Measurements from ENCODE around the gene MYL9.

MYL9 gene

GRCh38 chr20:36526521-36527011, 14.8 kb upstream of the MYL9 start:
- DNase-seq, result no peak

- no peak for DNase-seq
Measured at GRCh38 chr20:36527331-36528125, 13.8 kb upstream of the MYL9 start.

DNA sequence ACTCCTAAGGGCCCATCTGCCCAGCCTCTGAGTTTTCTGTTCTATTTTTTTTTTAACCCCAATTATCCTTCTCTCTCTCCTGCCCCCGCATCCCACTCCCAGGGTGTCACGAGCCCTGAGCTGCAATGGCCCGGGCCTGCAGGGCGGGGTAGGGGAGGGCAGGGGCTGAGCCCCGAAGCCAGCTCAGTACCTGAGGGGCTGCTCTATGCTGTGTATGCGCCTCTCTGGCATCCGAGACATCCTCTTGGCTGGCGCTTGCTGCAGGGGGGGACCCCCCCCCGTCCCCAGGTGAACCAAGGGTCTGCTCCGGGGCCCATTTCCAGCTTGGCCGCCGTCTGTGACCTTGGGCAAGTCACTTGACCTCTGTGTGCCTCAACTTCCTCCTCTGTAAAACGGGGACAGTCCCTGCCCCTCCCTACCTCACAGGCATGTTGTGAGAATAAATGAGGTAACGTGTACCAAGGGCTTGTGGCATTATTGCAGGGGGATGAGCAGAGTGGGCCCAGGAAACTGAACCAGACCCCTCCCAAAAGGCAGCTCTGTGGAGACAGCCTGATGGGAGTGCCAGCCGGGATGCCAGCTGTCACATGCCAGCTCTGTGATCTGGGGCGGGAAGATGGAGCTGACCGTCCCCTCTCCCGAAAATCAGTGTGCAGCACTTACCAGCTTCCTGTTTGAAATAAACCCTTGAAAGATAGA, 13.0 kb upstream of the MYL9 start:
- DNase-seq, result no peak

- DNase-seq, result no peak
Measured at GRCh38 chr20:36528875-36529417, 12.4 kb upstream of the MYL9 start.

DNA sequence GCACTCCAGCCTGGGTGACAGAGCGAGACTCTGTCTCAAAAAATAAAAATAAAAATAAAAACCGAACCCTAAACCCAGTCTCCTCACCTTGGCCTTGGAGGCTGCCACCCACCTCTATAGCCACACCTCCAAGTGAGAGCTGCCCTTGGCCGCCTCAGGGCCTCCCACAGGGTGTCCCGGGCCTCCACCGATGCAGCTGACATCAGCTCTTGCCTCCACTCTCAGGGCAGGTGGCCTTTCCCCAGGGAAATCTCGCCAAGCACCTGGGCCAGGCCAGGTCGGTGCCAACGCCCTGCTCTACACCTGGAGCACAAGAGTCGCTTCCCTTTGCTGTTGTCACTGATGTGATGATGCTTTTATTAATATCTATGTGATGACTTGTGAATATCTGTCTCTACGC, 8.9 kb upstream of the MYL9 start:
- no peak for DNase-seq

GRCh38 chr20:36532822-36533221, 8.5 kb upstream of the MYL9 start:
- no peak for DNase-seq

DNA sequence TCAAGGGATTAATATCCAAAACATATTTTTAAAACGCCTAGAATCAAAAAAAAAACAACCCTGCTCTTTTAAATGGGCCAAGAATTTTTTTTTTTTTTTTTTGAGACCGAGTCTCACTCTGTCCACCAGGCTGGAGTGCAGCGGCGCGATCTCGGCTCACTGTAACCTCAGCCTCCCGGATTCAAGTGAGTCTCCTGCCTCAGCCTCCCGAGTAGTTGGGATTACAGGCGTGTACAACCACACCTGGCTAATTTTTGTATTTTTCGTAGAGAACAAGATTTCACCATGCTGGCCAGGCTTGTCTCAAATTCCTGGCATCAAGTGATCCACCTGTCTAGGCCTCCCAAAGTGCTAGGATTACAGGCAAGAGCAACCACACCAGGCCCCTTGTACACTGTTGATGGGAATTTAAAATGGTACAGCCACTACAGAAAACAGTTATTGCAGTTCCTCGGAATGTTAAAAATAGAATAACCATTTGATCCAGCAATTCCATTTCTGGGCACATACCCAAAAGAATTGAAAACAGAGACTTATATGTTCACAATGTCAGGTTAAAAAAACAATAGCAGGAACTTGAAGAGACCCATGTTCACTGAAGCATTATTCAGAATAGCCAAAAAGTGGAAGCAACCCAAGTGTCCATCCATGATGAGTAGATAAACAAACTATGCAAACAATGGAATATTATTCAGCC, 3.1 kb upstream of the MYL9 start:
- no peak for DNase-seq

- no peak for DNase-seq
Measured at GRCh38 chr20:36540551-36541211, 638 bp upstream of the MYL9 start.

DNA sequence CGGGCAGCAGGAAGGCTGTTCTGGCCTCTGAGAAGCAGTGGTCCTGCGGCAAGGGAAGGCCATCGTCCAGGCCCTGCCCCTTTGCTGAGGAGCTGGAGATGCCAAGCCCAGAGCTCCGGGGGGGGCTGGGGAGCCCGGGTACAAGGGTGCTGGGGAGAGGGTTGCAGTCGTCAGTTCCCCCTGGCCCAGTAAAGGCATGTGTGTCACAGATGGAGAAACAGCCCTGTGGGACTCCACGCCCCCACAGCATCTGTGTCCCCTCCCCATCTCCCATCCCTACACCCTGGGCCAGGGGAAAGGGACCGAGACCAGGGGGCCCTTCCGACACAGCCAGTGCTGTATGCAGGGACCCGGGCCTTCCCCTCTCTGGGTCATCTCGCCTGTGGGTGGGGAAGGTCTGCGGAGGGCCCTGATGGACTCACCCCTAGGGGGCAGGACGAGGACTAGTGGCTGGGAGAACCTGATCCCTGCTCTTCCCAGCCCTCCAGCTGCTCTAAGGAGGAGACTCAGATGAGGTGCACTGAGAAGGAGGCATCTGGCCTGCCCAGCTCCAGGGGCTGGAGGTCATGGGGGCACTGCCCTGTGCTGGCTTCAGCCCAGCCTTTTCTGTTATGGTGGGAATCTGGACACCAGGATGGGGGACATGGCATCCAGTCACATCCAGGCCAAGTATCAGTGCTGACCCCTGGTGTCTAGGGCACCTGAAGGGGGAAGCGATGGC, 609 bp downstream of the MYL9 start:
- no peak for DNase-seq

DNA sequence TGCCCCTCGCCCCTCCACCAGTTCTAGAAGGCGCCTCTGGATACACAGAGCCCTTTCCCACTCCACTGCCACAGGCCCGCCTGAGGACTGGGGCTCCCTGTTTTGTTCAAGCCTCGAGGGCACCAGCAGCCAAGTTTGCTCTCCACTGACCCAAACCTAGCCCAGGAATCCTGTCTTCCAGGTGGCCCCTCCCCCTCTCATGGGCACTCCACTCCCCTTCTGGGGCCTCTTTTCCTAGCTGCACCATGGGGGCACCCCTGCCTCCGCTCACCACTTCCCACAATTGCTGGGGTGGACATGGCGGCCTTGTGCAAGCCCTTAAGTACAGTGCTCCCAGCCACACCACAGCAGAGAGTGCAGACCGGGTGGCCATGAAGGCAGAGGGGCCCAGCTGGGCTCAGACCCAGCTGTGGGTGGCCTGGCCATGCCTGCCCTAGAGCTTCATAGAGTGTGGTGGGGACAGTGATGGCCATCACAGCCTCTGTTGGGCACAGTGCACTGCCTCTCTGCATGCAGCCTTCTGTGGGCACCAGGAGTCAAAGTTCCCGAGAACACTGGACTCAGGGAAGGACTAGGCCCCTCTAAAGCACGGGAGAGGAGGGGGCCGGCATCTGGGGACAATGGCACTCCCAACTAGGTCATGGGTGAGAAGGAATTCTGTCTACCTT, 1.3 kb downstream of the MYL9 start:
- no peak for DNase-seq

DNA sequence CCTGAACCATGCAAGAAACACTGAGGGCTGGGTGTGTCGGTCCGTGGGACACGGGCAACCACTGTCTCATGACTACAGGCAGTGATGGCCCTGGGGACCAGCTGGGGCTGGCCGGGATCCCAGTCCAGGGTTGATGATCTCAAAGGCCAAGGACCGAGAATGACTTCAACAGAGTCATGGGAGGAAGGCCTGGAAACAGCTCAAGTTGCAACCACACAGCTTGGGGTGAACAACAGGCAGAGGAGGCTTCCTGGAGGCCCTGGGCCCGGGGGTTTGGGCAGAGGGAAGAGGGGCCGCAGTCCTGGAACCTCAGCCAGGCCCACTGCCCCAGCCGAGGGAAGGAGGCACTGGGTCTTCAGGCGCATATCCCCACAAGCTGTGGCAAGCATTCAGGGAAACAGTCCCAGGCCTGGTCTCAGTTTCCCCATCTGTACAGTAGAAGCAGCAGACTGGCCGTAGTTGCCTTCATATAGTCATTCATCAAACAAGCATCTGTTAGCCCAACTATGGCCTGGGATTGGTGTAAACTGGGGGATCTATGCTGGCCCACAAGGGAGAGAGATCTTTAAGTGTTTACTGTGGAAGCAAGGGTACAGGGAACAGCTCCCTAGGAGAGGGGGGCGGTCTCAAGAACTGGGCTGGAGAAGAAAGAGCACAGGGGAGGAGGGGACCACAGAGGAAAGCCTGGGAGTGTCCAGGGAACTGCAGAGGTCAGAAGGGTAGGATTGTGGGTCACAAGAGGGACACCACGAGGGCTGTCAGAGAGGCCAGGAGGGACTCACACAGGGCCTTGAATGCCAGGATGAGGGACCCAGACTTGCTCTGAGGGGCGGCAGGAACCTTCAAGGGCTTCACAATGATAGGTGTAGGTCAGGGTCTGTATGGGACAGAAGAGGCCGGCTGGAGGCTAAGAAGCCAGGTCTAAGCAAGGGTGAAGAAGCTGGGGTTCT, 2.1 kb downstream of the MYL9 start:
- no peak for DNase-seq

DNA sequence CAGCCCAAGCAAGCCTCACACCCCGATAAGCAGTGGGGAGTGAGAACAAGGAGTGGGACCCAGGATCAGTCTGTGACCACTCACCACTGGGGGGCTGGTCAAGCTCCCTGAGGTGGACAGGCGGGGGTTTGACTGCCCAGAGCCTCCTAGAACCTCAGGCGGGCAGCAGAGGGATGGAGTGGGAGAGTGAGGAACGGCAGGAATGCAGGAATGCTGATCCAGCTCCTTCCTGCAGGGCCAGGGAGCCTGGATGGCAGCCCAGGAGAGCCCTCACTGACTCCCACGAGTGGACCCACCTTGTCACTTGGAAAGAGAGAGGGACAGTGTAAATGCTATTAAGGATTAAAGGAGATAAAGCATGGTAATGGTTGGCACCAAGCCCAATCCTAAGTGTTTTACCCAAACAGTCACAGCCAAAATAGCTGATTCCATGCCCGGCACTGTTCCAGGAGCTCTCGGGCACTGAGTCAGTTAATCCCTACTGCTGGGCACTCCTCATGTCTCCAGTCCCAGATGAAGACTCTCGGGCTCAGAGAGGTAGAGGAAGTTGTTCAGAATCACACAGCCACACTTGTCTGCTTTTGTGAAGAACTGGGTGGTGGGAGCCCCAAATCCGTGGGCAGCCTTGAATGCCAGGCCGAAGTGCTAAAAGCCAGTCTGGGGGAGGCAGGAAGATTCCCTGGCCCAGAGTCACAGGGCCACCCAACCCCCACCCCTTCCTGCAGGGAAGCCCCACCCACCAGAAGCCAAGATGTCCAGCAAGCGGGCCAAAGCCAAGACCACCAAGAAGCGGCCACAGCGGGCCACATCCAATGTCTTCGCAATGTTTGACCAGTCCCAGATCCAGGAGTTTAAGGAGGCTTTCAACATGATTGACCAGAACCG, 3.1 kb downstream of the MYL9 start:
- DNase-seq, result no peak

DNA sequence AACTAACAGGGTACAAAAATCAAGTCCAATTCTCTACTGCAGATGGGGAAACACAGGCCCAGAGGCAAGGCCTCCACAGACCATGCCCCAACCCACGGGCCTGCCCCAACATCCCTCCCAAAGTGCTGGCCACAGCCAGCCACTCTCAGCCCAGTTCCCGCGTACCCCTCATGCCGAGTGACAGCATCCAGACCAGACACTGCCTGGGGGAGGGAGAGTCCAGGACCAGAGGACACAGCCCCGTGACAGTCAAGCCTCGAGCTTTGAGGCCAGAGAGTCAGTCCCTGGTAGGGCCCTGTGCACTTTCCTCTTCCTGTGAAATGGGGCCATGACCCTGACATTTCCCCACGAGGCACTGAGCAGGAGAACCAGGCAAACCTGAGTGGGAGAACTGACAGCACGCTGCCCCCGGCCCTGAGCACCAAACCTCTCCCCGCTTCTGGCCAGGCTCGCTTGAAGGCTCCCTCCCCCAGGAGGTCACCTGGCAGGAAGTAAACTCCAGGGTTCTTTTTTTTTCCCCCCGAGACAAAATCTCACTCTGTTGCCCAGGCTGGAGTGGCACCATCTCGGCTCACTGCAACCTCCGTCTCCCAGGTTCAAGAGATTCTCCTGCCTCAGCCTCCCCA, 4.9 kb downstream of the MYL9 start:
- DNase-seq, result no peak

GRCh38 chr20:36547186-36548005, 6.1 kb downstream of the MYL9 start:
- no peak for DNase-seq

DNA sequence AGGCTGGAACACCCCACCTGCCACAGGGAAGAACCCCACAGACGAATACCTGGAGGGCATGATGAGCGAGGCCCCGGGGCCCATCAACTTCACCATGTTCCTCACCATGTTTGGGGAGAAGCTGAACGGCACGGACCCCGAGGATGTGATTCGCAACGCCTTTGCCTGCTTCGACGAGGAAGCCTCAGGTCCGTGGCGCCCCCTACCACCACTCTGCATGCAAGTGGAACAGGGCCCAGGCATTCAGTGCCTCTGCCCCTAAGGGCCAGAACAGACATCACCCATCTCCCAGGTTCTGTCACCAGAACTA, 6.6 kb downstream of the MYL9 start:
- no peak for DNase-seq

DNA sequence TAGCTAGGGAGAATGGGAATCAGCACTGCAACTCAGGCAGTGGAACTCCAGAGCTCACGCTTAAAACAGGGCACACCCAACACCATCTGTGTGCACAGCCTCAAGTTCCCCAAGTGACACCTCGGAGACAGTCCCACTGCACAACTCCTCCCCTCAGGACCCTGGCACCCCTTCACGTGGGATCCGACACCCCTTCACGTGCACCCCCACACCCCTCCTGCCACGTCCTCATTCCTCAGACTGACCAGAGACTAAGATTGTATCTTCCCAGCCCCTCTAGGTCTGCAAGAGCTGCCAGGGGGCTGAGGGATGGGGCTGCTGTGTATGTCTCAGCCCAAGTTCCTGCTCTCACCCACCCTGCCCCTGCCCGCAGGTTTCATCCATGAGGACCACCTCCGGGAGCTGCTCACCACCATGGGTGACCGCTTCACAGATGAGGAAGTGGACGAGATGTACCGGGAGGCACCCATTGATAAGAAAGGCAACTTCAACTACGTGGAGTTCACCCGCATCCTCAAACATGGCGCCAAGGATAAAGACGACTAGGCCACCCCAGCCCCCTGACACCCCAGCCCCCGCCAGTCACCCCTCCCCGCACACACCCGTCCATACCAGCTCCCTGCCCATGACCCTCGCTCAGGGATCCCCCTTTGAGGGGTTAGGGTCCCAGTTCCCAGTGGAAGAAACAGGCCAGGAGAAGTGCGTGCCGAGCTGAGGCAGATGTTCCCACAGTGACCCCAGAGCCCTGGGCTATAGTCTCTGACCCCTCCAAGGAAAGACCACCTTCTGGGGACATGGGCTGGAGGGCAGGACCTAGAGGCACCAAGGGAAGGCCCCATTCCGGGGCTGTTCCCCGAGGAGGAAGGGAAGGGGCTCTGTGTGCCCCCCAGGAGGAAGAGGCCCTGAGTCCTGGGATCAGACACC, 7.6 kb downstream of the MYL9 start:
- no peak for DNase-seq

GRCh38 chr20:36549628-36549941, 8.3 kb downstream of the MYL9 start:
- no peak for DNase-seq
